GM12878 (cell line): ENCODE measurements around the gene CCDC178.

Experiments used
- CBX5 ChIP-seq: sonication (generic); IDR thresholded peaks from 2 replicates; pipeline ENCODE4 v1.6.1; 2016; ENCODE audit warnings: low read depth, moderate library complexity, mild to moderate bottlenecking, inconsistent platforms
- CHD2 ChIP-seq: IDR thresholded peaks from 2 replicates; pipeline ENCODE4 v1.6.1; 2011; ENCODE audit warnings: low read depth, low read length, improper control_type of control experiment, borderline replicate concordance
- PML ChIP-seq: IDR thresholded peaks from 2 replicates; pipeline ENCODE4 v1.6.1; 2012; ENCODE audit warnings: low read length, inconsistent platforms
- TF ChIP-seq, protein P1 (sequence below), 3 experiments: IDR thresholded peaks in 2 of 3; conservative IDR thresholded peaks in 1 of 3; 2 replicates each; pipeline ENCODE4 v1.5.1; 2011; ENCODE audit warnings: low read depth in 3 of 3, low read length in 3 of 3, mild to moderate bottlenecking in 3 of 3, control low read depth in 2 of 3, moderate library complexity in 2 of 3, inconsistent platforms in 1 of 3, mixed read lengths in 1 of 3; ENCODE audit not compliant: control insufficient read depth in 2 of 3, insufficient read depth in 1 of 3; ENCODE audit errors: extremely low read depth in 1 of 3

GRCh38 chr18:33446604-33447003 is 6.1 kb upstream of the CCDC178 start:
- TF ChIP-seq CHD2, result no peak
- TF ChIP-seq CBX5, result no peak
- TF ChIP-seq PML, result no peak
- TF ChIP-seq, protein P1, sequence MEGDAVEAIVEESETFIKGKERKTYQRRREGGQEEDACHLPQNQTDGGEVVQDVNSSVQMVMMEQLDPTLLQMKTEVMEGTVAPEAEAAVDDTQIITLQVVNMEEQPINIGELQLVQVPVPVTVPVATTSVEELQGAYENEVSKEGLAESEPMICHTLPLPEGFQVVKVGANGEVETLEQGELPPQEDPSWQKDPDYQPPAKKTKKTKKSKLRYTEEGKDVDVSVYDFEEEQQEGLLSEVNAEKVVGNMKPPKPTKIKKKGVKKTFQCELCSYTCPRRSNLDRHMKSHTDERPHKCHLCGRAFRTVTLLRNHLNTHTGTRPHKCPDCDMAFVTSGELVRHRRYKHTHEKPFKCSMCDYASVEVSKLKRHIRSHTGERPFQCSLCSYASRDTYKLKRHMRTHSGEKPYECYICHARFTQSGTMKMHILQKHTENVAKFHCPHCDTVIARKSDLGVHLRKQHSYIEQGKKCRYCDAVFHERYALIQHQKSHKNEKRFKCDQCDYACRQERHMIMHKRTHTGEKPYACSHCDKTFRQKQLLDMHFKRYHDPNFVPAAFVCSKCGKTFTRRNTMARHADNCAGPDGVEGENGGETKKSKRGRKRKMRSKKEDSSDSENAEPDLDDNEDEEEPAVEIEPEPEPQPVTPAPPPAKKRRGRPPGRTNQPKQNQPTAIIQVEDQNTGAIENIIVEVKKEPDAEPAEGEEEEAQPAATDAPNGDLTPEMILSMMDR (IDR thresholded peaks at IDR 0.05 in 2 of 3, conservative IDR thresholded peaks at IDR 0.05 in 1 of 3; ENCODE audit: control insufficient read depth in 2 of 3, extremely low read depth in 1 of 3, insufficient read depth in 1 of 3, low read depth in 3 of 3, low read length in 3 of 3), result no peak
